Astrocyte of the hippocampus (primary cell): ENCODE measurements around the gene ENTHD1.

Experiments
- DNase-seq: peaks from one replicate; pipeline ENCODE4 v3.0.0; 2011; ENCODE audit warnings: low read depth, low spot score

ENTHD1 gene

GRCh38 chr22:39731881-39732555, 161.5 kb downstream of the ENTHD1 start:
- DNase-seq: no peak

GRCh38 chr22:39731481-39731880, 162.1 kb downstream of the ENTHD1 start:
- DNase-seq: no peak

DNA sequence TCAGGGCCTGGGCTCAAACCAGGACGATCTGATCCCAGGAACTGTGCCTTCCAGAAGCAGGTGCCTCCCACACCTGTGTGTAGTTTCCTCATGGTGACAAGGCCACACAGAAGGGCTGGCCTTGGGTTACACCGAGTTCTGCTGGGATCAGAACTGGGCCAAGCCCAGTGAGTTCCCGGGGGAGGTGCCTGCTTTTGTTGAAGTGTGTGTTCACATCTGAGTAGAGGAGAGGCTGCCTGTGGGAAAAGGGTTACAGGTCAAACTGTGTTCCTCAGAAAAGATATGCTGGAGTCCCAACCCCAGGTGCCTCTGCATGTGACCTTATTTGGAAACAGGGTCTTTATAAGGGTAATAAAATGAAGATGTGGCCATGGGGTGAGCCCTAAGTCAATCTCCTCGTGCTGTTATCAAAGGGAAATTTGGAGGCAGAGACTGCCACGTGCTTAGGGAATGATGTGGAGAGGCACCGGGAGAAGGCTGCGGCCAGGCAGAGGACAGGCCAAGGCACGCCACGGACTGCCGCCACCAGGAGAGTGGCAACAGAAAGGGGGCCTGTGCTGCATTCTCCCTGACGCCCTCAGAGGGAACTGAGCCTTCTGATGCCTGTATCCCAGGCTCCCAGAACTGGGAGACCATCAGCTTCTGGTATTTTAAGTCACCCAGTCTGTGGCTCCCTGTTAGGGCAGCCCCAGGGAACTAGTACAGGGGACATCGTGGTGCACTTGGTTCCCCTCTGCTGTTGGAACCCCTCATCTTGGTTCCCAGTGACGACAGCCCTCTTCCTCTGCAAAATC, 164.2 kb downstream of the ENTHD1 start:
- no peak for DNase-seq

- DNase-seq: no peak
These were observed 165.2 kb downstream of the ENTHD1 start for GRCh38 chr22:39728236-39728860.

- DNase-seq: peak; percentile 12
These were observed 166.0 kb downstream of the ENTHD1 start for GRCh38 chr22:39727541-39727940.

- DNase-seq: no peak
These were observed 168.1 kb downstream of the ENTHD1 start for GRCh38 chr22:39725351-39726035.

- no peak for DNase-seq
These were observed 168.7 kb downstream of the ENTHD1 start for GRCh38 chr22:39724857-39725256.

- DNase-seq: no peak
These were observed 169.2 kb downstream of the ENTHD1 start for GRCh38 chr22:39724390-39724789.

GRCh38 chr22:39723899-39724351, 169.6 kb downstream of the ENTHD1 start:
- peak; percentile 9 for DNase-seq

DNA sequence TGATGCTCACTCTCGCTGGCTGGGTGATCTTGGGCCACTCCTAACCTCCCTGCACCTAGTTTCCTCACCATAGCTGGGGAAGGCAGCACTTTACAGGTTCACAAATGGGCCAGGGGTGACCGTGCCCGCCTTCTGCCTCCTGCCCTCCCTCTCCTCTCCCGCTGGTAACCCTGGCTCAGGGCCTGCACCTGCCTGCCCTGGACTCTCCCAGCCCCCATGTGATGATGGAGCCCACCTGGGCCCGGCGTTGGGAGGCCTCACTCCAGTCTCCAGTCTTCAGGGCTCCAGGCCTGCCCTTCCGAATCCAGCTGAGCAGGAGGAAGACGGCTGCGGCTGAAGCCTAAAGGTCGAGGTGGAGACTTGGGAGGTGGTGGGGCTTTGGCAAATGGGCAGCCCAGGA, 170.1 kb downstream of the ENTHD1 start:
- no peak for DNase-seq

DNA sequence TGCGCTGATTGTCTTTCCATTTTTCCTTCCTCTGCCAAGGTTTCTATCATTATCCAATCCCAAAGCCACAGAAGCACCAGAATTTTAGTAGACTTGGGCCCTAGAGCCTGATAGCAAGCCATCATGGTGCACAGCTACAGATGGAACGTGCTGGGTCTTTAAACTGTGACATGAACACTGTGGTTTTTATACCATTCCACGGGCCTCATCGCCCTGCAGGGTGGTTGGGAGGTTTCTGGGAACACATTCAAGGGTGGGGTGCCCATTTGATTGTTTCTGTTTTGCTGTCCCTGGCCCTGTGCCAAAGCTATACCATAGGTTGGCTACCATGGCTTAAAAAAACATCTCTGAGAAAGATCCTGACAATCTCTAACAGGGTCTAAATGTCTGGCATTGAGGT, 171.1 kb downstream of the ENTHD1 start:
- no peak for DNase-seq

DNA sequence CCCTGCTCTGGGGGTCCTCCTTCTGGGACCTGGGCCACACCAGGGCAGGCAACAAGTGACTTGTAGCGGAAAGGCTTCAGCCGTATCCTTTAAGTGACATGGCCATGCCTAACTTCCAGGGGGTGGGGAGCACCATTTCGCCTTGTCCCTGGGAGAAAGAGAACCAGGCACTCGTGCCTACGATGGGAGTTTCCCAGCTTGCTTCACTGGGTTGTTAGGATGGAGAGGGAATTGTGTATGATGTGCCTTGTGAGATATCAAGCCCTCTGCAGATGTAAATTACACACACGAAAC, 171.6 kb downstream of the ENTHD1 start:
- DNase-seq: no peak

DNA sequence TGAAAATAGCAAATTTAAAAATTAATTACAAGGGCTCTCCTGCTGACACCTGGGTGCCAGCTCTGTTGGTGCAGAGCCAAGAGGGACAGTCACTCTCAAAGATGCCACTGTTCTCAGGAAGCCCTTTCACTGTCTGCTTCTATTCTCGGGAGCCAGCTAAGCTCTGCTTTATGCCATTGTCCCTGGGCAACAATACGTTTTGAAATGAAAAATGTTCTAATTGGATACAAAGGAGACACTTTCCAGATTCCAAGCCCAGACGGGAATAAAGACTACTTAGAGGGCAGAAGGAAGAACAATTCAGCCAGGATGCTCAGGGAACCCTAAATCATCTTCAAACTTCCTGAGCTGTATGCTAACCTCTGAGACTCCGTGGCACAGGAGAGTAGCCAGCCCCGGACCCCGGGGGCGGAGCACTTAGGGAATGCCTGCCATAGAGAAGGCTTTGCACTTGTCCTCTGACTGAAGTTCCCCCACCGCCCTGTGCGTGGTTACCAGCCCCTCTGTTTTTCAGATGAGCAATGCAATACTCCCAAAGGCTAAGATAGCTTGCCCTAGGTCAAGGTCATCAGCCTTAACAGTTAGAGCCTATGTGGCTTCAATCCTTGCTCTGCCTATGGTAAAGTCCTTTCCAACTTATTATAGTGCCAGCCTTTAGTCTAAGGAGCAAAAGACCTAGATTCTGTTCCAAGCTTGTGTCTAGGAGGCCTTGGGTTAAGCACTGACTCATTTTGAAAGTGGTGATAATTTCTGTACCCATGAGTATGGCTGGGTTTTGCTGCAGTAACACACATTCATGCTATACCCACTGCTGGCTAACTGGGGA, 172.1 kb downstream of the ENTHD1 start:
- no peak for DNase-seq

DNA sequence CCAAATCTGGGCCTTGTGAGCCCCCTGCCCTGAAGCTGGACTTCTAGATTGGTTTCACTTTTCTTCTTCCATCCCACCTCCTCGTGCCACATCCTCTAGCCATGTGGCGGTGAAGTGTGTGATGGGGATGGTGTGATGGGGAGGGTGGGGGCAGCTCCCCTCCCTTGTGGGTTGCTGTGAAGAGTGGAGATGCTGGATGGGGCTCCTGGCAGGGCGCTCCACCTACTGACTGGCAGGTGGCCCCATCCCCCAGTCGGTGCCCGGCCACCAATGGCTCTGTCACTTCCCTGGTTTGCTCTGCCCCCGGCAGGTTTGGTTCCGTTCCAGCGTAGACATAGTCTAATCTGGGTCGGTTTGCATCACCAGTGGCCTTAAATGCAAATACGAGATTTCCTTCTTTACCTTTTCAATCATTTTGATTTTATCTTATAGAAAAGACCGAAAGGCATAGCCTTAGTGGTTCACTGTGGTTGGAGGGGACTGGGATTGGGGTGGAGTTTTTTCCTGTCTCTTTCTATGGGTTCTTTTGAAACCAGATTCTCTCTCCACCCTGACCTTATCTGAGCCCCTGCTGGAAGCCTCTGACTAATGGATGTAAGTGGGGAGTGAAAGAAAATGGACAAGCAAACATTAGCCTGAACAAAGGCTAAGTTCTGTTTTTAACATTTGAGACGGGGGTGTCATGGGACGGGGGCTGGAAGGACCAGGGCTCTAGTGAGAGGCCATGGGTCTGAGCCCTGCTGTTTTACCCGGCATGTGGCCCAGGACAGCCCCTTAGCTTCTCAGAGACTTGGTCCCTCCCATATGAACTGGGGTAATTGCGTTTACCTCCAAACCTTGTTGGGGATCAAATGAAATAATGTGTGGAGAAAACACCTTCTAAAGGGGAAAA, 173.8 kb downstream of the ENTHD1 start:
- DNase-seq: no peak

DNA sequence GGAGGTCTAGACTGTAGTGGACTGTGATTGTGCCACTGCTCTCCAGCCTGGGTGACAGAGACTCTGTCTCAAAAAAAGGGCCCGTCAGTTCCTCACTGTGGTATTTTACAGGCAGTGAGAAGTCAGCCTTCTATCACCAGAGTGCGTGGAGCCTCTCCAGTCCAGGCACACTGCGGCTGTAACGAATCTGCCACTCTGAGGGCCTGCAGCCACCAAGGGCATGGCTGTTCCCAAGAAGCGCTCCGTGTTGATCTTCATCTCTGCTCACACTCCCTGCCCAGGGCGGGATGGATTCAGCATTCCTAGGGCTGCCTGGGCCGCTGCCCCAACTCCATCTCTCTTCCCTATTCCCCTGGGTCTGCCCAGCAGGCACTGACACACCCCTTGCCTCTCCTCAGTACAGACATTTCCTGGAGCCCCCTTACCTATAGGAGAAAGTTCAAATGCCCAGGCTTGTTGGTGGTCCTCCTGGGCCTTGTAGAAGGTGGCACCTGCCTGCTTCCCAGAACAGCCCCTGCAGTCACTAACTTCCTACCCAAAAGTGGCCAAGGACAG, 174.6 kb downstream of the ENTHD1 start:
- DNase-seq: no peak

- no peak for DNase-seq
These were observed 175.4 kb downstream of the ENTHD1 start for GRCh38 chr22:39718206-39718605.

DNA sequence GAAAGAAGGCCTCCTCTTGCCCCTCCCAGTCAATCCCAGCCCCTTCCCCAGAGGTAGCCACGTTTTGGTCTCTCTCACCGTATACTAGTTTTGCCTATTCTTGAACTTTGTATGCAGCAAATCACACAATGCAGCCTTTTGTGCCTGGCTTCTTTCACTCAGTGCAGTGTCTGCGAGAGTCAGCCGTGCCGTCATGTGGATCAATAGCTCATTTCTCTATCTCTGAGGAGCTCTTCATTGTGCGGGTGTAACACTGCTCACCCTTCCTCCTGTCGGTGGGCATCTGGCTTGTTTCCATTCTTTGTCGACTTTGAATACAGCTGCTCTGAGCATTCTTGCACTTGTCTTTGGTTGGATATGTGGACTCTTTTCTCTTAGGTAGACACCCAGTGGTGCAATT, 176.5 kb downstream of the ENTHD1 start:
- no peak for DNase-seq

GRCh38 chr22:39716534-39716933, 177.0 kb downstream of the ENTHD1 start:
- no peak for DNase-seq

DNA sequence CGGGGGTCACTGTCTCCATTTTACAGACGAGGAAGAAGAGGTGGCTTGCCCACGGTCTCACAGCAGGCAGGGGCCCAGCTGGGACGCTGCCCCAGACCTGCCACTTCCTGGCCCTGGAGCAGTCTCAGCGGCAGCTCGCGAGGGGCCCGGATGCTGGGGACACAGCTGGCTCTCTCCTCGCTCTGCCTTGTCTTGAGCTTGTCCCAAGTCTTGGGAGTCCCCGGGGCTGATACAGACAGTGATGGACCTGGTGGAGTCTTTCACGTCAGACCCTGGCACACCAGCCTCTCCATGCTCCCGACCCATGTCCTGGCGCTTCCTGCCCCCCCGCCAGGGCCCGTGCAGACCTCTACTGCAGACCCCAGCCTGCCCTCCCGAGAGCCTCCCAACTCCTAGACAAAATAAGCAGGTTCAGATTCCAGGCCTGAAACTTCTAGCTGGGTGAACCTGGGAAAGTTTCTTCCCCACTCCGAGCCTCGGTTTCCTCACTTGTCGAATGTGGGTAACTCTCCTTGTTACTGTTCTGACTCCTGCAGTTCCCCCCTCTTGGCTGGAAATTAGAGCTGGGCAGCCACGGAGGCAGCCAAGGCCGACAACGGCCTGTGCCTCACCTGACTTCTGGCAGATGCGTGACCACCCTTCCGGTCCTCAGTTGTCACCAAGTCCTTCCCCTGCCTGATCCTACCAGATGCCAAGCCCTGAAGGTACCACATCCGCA, 177.6 kb downstream of the ENTHD1 start:
- no peak for DNase-seq
